DND-41 (cell line): ENCODE results near the gene CTCF.
A peak's percentile ranks its signal among the peaks of the same experiment; 100 is the strongest.

Source experiments
- EZH2 ChIP-seq: IDR thresholded peaks from 3 replicates; pipeline ENCODE4 v1.6.1; 2012; ENCODE audit warnings: borderline replicate concordance, low read depth, mild to moderate bottlenecking, moderate library complexity, low read length, inconsistent platforms; ENCODE audit not compliant: severe bottlenecking
- TF ChIP-seq, protein P1 (sequence below): IDR thresholded peaks from 2 replicates; pipeline ENCODE4 v1.5.1; 2012; ENCODE audit warnings: borderline replicate concordance, low read length, moderate library complexity, mild to moderate bottlenecking; ENCODE audit not compliant: poor library complexity, severe bottlenecking; ENCODE audit errors: extremely low read depth

DNA sequence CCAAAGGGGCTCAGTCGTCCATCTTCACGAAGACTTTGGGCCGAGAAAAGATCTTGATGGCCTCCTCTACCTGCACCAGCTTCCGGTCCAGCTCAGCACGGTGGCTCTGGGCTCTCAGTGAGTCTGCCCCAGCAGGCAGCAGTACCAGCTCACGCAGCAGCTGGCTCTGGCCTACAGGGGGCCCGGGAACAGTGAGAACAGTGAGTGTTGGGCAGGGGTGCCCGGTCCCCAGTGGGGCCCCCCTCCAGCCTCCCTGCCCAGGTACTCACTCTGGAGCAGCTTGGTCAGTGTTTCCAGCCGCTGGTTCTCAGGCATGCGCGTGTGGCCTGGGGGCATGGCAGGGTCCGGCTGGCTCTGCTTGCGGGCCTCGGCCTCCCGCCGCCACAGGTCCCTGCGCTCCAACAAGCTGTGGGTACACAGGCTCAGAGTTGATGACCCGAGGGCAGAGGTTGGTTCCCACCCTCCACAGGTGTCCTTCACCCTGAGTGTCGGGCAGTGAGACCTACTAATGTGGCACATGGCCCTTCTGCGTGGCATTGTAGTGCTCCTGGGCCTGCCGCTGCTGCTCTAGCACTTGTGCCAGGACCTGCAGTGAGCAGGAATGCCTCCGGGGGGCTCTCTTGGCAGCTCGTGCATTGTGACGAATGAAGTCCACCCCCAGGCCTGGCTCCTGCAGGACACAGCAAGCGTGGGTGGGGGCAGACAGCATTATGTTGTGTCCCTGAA is 101.0 kb downstream of the CTCF start:
- TF ChIP-seq, protein P1, sequence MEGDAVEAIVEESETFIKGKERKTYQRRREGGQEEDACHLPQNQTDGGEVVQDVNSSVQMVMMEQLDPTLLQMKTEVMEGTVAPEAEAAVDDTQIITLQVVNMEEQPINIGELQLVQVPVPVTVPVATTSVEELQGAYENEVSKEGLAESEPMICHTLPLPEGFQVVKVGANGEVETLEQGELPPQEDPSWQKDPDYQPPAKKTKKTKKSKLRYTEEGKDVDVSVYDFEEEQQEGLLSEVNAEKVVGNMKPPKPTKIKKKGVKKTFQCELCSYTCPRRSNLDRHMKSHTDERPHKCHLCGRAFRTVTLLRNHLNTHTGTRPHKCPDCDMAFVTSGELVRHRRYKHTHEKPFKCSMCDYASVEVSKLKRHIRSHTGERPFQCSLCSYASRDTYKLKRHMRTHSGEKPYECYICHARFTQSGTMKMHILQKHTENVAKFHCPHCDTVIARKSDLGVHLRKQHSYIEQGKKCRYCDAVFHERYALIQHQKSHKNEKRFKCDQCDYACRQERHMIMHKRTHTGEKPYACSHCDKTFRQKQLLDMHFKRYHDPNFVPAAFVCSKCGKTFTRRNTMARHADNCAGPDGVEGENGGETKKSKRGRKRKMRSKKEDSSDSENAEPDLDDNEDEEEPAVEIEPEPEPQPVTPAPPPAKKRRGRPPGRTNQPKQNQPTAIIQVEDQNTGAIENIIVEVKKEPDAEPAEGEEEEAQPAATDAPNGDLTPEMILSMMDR, result peak; percentile 61
- TF ChIP-seq EZH2, result no peak
